ENCODE data around the gene MAP3K1. TPM values are rescaled to one million over a fixed set of nuclear protein-coding genes. Genes with fewer than 3 reads are reported as not detected.

MAP3K1 gene
- total and polyA plus RNA-seq, 9 of the 15 experiments (the other 6 are each of a cell fraction or from before 2014, with no cell fraction given), result 3.9 to 13.9 (median 7.5) TPM

- Histone ChIP-seq H3K27me3 (ENCODE audit: control insufficient read depth in 2 of 2, insufficient read depth in 2 of 2, low read length in 2 of 2) (no peaks in the 10 kb centered on the region), H3K4me2 (ENCODE audit: insufficient read depth, low read length) (no peak overlapping the region; the same call in 1 of the 2 replicates), H3K9me3 (replicated peaks; ENCODE audit: control insufficient read depth, insufficient read depth, low read depth, low read length) (no peaks in the 10 kb centered on the region), H3K9ac (ENCODE audit: insufficient read depth in 1 of 2, low read depth in 2 of 2, low read length in 2 of 2) (no peak overlapping the region), H4K20me1 (replicated peaks; ENCODE audit: control insufficient read depth, insufficient read depth, low read length) (peaks cover 16% of the 10 kb centered on the region), H3K4me3 (no peak overlapping the region), H3K27ac (ENCODE audit: extremely low read depth, low read depth, low read length) (no peak overlapping the region), H3K79me2 (ENCODE audit: control insufficient read depth, insufficient read depth, low read length) (peaks cover 58% of the 10 kb centered on the region), H2AFZ (ENCODE audit: low read depth, low read length) (no peak overlapping the region), H3K36me3 (ENCODE audit: control insufficient read depth, insufficient read depth, low read length) (no peaks in the 10 kb centered on the region), H3K9me1 (ENCODE audit: control insufficient read depth, insufficient read depth, low read length) (no peaks in the 10 kb centered on the region), H3K4me1 (replicated peaks in 1 of 2; ENCODE audit: control insufficient read depth in 2 of 2, insufficient read depth in 2 of 2, low read length in 2 of 2) (peaks cover 0 to 8% of the 10 kb centered on the region in 2 experiments; a peak in 1 of 5 replicates)
- peak; percentile 56; the same call in 2 of the 3 replicates for ATAC-seq
- ChIA-PET CTCF (ENCODE audit: low intra/inter-chr PET ratio) (interaction anchor here (0.7 to 3.7 kb wide), 3 partner anchors 523 to 902 kb away, joined by 4 to 32 read pairs (median 9); no protein-coding TSS in a partner anchor), POLR2A (interaction anchor here (0.6 to 2.6 kb wide), 4 partner anchors 11 to 199 kb away, joined by 3 to 24 read pairs (median 4); no protein-coding TSS in a partner anchor)
- BruUV-seq (replicated peaks), result no TSS peak
- WGBS (ENCODE audit: insufficient coverage, low coverage, missing lambda C conversion rate), result 11% methylated on average over 4 of the region's 4 CpGs
- intact Hi-C loops (cut with micrococcal nuclease) (loop anchor here (1.0 to 2.0 kb wide), 2 partner anchors 568 to 902 kb away; no protein-coding TSS in a partner anchor), in situ Hi-C loops (cut with MboI) (loop anchor here (5.0 to 25.0 kb wide), 2 partner anchors 566 to 901 kb away; no protein-coding TSS in a partner anchor)
- DNase-seq (ENCODE audit: extremely low read depth in 1 of 4, low spot score in 3 of 4), result peak in 1 of 4 experiments; percentile 33
- no peak for FAIRE-seq
- peak; percentile 48; the same call in 1 of the 2 replicates for TF ChIP-seq CC2D1A (IDR thresholded peaks at IDR 0.05)
- peak; percentile 88 to 90 for TF ChIP-seq RAD21 (CRISPR knock-in tag; conservative IDR thresholded peaks at IDR 0.05 in 1 of 2, IDR thresholded peaks at IDR 0.05 in 1 of 2)
- 0 out of 2 replicates have a peak, but pooled peaks have one; percentile 58 for TF ChIP-seq ARID2 (IDR thresholded peaks at IDR 0.05)
- TF ChIP-seq CTCF (IDR thresholded peaks at IDR 0.05 in 2 of 3, conservative IDR thresholded peaks at IDR 0.05 in 1 of 3; ENCODE audit: insufficient read depth in 2 of 3, low read depth in 1 of 3, low read length in 3 of 3), result peak; percentile 30 to 72 (median 54); a peak in 5 of 6 replicates
- TF ChIP-seq ZFP30 (CRISPR knock-in tag; IDR thresholded peaks at IDR 0.05; ENCODE audit: borderline replicate concordance), result no peak
- TF ChIP-seq DACH1 (IDR thresholded peaks at IDR 0.05; ENCODE audit: partially characterized antibody), result peak; percentile 48
- TF ChIP-seq ZNF586 (CRISPR knock-in tag; conservative IDR thresholded peaks at IDR 0.05), result no peak
- no peak for TF ChIP-seq SUPT5H (IDR thresholded peaks at IDR 0.05)
- no peak for TF ChIP-seq ZNF124 (CRISPR knock-in tag; IDR thresholded peaks at IDR 0.05)
- peak; percentile 84 for TF ChIP-seq DEAF1 (CRISPR knock-in tag; IDR thresholded peaks at IDR 0.05)
- peak; percentile 75; the same call in 1 of the 2 replicates for TF ChIP-seq ZNF24 (IDR thresholded peaks at IDR 0.05)
- no peak for TF ChIP-seq SRSF1 (IDR thresholded peaks at IDR 0.05; ENCODE audit: low read depth, low read length)
- TF ChIP-seq SMC3 (conservative IDR thresholded peaks at IDR 0.05; ENCODE audit: insufficient read depth, low read depth, low read length), result 0 out of 2 replicates have a peak, but pooled peaks have one; percentile 33
- TF ChIP-seq PBX2 (CRISPR knock-in tag; IDR thresholded peaks at IDR 0.05; ENCODE audit: low read depth), result no peak
- TF ChIP-seq PBX2 (tag; conservative IDR thresholded peaks at IDR 0.05; ENCODE audit: low read depth), result peak; percentile 89
- no peak for TF ChIP-seq SREBF2 (CRISPR knock-in tag; IDR thresholded peaks at IDR 0.05)
Observed at GRCh38 chr5:56838409-56839039, 23.2 kb downstream of the MAP3K1 start.
